ENCODE data around the gene RAB18.
"Not testable (repeated sequence)": the region's sequence is repeated elsewhere in the genome, so short reads cannot be mapped to it uniquely, and the experiment has no call there.

Gene RAB18

GRCh38 chr10:27504007-27504807 is at the start of gene RAB18:
RAB18 (plus strand) TSS chr10:27504304; CDS start chr10:27504370, 66 bp downstream.
- DNase-seq (ENCODE audit: low read depth, low spot score): peak; percentile 98

GRCh38 chr10:27454837-27455236 is 49.3 kb upstream of the RAB18 start:
- DNase-seq (ENCODE audit: low read depth, low spot score): no peak

- DNase-seq (ENCODE audit: low read depth, low spot score): no peak
Measured at GRCh38 chr10:27457261-27457945, 46.7 kb upstream of the RAB18 start.

- no peak for DNase-seq (ENCODE audit: low read depth, low spot score)
Measured at GRCh38 chr10:27457966-27458365, 46.1 kb upstream of the RAB18 start.

GRCh38 chr10:27461312-27461711 is 42.8 kb upstream of the RAB18 start:
- DNase-seq (ENCODE audit: low read depth, low spot score): no peak

GRCh38 chr10:27463961-27464360 is 40.1 kb upstream of the RAB18 start:
- no peak for DNase-seq (ENCODE audit: low read depth, low spot score)

- no peak for DNase-seq (ENCODE audit: low read depth, low spot score)
Measured at GRCh38 chr10:27464993-27465392, 39.1 kb upstream of the RAB18 start.

GRCh38 chr10:27465596-27465995 is 38.5 kb upstream of the RAB18 start:
- DNase-seq (ENCODE audit: low read depth, low spot score): not testable (repeated sequence)

- peak; percentile 17 for DNase-seq (ENCODE audit: low read depth, low spot score)
Measured at GRCh38 chr10:27470885-27471284, 33.2 kb upstream of the RAB18 start.

- no peak for DNase-seq (ENCODE audit: low read depth, low spot score)
Measured at GRCh38 chr10:27474741-27475140, 29.4 kb upstream of the RAB18 start.

GRCh38 chr10:27479016-27479415 is 25.1 kb upstream of the RAB18 start:
- no peak for DNase-seq (ENCODE audit: low read depth, low spot score)

GRCh38 chr10:27481486-27481885 is 22.6 kb upstream of the RAB18 start:
- no peak for DNase-seq (ENCODE audit: low read depth, low spot score)

- DNase-seq (ENCODE audit: low read depth, low spot score): no peak
Measured at GRCh38 chr10:27482984-27483956, 20.8 kb upstream of the RAB18 start.

- no peak for DNase-seq (ENCODE audit: low read depth, low spot score)
Measured at GRCh38 chr10:27485368-27485767, 18.7 kb upstream of the RAB18 start.

GRCh38 chr10:27485986-27486385 is 18.1 kb upstream of the RAB18 start:
- no peak for DNase-seq (ENCODE audit: low read depth, low spot score)

- no peak for DNase-seq (ENCODE audit: low read depth, low spot score)
Measured at GRCh38 chr10:27490807-27491206, 13.3 kb upstream of the RAB18 start.

GRCh38 chr10:27494116-27494805 is 9.8 kb upstream of the RAB18 start:
- DNase-seq (ENCODE audit: low read depth, low spot score): no peak

- DNase-seq (ENCODE audit: low read depth, low spot score): no peak
Measured at GRCh38 chr10:27496137-27496536, 8.0 kb upstream of the RAB18 start.

- DNase-seq (ENCODE audit: low read depth, low spot score): no peak
Measured at GRCh38 chr10:27500096-27500495, 4.0 kb upstream of the RAB18 start.

GRCh38 chr10:27500886-27501285 is 3.2 kb upstream of the RAB18 start:
- no peak for DNase-seq (ENCODE audit: low read depth, low spot score)

- DNase-seq (ENCODE audit: low read depth, low spot score): no peak
Measured at GRCh38 chr10:27503498-27504006, 552 bp upstream of the RAB18 start.

Data from ELF-1 (cell line).